Body of pancreas (tissue), 4 donors: ENCODE results near the gene NET1. TPM values are rescaled to one million over a fixed set of nuclear protein-coding genes. Genes with fewer than 3 reads are reported as not detected.

Experiments used
- ATAC-seq: fragments of 150-250 bp; one replicate; pipeline ENCODE4 v1.9.1; 2016
- DNase-seq, 4 donors: peaks; one replicate each; pipeline ENCODE4 v3.0.0-alpha.2; 2019
- H3K27ac ChIP-seq, 4 donors: fragments of 200-600 bp; sonication (generic); 1 replicate in 3 of 4; 2 replicates in 1 of 4; pipeline versions ENCODE4 v1.5.1 to v1.6.1; 2016 to 2019; ENCODE audit warnings: mild to moderate bottlenecking in 1 of 4, mixed read lengths in 1 of 4, moderate library complexity in 1 of 4
- H3K27me3 ChIP-seq, 2 donors: fragments of 200-600 bp; sonication (generic); one replicate each; pipeline ENCODE4 v1.6.0; 2016; ENCODE audit warnings: mild to moderate bottlenecking in 1 of 2
- H3K36me3 ChIP-seq, 2 donors: fragments of 200-600 bp; sonication (generic); replicated peaks in 1 of 2; 2 replicates each; pipeline ENCODE4 v1.5.1; 2016; ENCODE audit warnings: low read depth in 2 of 2; ENCODE audit not compliant: insufficient read depth in 1 of 2
- H3K4me1 ChIP-seq: fragments of 200-600 bp; sonication (generic); one replicate; pipeline ENCODE4 v1.6.0; 2016
- H3K4me3 ChIP-seq, 2 donors: fragments of 200-600 bp; sonication (generic); 1 replicate in 1 of 2; 2 replicates in 1 of 2; pipeline ENCODE4 v1.5.1; 2016 to 2019
- H3K9me3 ChIP-seq, 3 donors: fragments of 200-600 bp; sonication (generic); 1 replicate in 2 of 3; 2 replicates in 1 of 3; pipeline ENCODE4 v1.5.1; 2016
- POLR2A ChIP-seq, 3 donors: fragments of 450-650 bp; IDR thresholded peaks; one replicate each; pipeline ENCODE4 v1.6.1; 2016; ENCODE audit warnings: antibody characterized with exemption in 3 of 3, mild to moderate bottlenecking in 2 of 3
- WGBS, 2 donors: methylation state at CpG; one replicate each; pipeline ENCODE4 v1.1.5; 2017; 5-methylcytosine and 5-hydroxymethylcytosine counted together
- intact Hi-C: fragments of 100-400 bp; cut with DNase I; formaldehyde crosslinking; loops from one replicate; pipeline ENCODE4 v1.15.1; 2023
- total RNA-seq, 2 donors: library from RNA; depleted of rRNA; stranded (reverse); fragments of >200 nt; gene quantifications; one replicate each; pipeline ENCODE4 v1.1.0, GENCODE V29; 2016
- TF ChIP-seq, protein P1 (sequence below), 7 experiments: fragments of 450-650 bp in 4 of 7; fragments of 200-600 bp in 3 of 7; sonication (generic) in 3 of 7; IDR thresholded peaks; one replicate each; pipeline ENCODE4 v1.5.1; 2016 to 2019; ENCODE audit warnings: antibody characterized with exemption in 7 of 7

The NET1 gene
- total RNA-seq, 2 donors from 2014 or later, result 37.9 to 70.3 TPM

DNA sequence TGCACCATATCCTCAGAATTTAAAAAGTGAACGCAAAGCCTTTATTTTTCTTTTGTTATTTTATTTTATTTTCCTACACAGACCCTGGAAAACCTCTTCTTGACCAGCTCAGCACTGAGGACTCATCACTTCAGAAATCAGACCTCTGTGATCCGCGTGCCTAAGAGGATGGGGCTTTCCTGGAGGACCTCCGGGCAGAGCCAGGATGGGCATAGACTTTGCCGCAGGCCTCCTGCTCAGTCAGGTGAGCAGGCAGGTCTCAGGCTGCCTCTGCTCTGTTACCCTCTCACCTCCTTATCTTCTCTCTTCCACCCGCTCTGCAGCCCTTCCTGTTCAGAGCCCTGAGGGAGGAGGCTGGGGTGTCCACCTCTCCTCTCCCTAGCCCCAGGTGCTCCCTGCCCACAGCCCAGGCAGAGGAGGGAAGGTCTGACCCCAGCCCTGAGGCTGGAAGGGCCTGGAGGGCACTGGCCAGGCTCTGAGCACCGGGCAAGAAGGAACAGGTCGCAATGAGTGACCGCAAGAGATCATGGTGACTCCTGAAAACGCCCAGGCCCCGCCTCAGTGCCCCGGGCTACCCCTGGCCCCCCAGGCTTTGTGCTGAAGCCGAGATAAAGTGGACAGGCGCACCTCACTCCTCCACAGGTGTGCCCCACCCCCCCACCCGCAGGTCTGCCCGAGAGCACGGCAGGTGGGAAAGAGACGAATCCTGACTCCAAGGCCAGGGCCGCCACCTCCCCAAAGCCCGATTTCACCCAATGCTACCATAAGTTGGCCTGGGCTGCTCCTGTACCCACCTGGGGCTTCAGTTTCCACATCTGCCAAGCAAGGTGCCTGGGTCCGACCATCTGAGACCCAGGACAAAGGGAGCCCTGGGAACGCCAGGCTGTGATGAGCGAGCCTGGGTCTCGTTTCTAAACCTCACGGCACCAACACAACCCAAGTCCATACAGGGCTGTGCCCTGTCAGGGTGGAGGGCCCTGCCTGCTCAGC is 84.2 kb downstream of the NET1 start:
- DNase-seq (no peak), ATAC-seq (no peak)
- H3K4me3 ChIP-seq, result no peak overlapping the region
- 78 to 92% methylated on average over 10 to 23 of the region's 25 CpGs for WGBS, 2 donors
- H3K27ac ChIP-seq, result no peak overlapping the region
- no peaks in the 10 kb centered on the region for H3K9me3 ChIP-seq
- H3K36me3 ChIP-seq, result no peaks in the 10 kb centered on the region
- peaks cover 17% of the 10 kb centered on the region for H3K4me1 ChIP-seq
- H3K27me3 ChIP-seq, result no peaks in the 10 kb centered on the region
- intact Hi-C loops, result no loop called here
- no peak for TF ChIP-seq POLR2A (IDR thresholded peaks at IDR 0.05)
- TF ChIP-seq, protein P1, sequence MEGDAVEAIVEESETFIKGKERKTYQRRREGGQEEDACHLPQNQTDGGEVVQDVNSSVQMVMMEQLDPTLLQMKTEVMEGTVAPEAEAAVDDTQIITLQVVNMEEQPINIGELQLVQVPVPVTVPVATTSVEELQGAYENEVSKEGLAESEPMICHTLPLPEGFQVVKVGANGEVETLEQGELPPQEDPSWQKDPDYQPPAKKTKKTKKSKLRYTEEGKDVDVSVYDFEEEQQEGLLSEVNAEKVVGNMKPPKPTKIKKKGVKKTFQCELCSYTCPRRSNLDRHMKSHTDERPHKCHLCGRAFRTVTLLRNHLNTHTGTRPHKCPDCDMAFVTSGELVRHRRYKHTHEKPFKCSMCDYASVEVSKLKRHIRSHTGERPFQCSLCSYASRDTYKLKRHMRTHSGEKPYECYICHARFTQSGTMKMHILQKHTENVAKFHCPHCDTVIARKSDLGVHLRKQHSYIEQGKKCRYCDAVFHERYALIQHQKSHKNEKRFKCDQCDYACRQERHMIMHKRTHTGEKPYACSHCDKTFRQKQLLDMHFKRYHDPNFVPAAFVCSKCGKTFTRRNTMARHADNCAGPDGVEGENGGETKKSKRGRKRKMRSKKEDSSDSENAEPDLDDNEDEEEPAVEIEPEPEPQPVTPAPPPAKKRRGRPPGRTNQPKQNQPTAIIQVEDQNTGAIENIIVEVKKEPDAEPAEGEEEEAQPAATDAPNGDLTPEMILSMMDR (IDR thresholded peaks at IDR 0.05), result no peak

DNA sequence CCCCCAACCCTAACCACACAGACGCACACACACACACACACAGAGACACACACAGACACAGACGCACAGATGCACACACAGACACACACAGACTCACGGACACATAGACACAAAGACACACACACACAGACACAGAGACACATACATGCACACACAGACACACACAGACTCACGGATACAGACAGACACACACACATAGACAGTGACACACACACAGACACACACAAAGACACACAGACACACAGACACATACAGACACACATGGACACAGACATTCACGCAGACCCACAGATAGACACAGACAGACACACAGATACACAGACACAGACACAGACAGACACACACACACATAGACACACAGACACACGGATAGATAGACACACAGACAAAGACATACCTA is 84.9 kb downstream of the NET1 start:
- no peaks in the 10 kb centered on the region for H3K27me3 ChIP-seq
- no peaks in the 10 kb centered on the region for H3K9me3 ChIP-seq
- no peak overlapping the region for H3K4me3 ChIP-seq
- TF ChIP-seq, protein P1 (IDR thresholded peaks at IDR 0.05), result no peak
- no peak for TF ChIP-seq POLR2A (IDR thresholded peaks at IDR 0.05)
- WGBS, 2 donors, result 80 to 90% methylated on average over 5 to 6 of the region's 6 CpGs
- no peaks in the 10 kb centered on the region for H3K36me3 ChIP-seq
- ATAC-seq (no peak), DNase-seq (no peak)
- H3K4me1 ChIP-seq, result peaks cover 24% of the 10 kb centered on the region
- intact Hi-C loops, result no loop called here
- no peak overlapping the region for H3K27ac ChIP-seq

DNA sequence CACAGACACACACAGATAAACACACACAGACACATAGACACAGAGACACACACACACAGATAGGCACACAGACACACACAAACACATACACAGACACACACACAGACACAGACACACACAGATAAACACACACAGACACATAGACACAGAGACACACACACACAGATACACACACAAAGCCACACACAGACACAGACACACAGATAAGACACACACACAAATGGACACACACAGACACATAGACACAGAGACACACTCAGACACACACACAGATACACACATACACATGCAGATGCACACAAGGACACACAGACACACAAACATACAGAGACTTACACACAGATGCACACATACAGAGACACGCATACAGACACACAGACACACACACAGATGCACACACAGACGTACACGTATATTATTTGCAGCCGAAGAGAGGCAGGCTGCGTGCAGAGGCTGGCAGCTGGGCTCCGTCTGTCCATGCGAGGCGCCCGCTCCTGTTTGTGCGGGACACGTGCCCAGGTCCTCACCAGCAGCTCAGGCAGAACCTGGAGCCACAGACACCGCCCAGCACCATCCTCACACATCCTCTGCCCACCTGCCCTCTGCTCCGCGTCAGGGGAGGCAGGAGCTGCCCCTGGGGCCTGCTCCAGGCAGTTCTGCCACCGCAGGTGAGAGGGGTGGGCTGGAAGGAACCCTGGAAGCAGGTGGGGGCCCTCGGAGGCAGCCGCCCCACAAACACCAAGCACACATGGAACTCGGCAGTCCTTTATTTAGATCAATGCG is 85.8 kb downstream of the NET1 start:
- Histone ChIP-seq H3K36me3 (no peaks in the 10 kb centered on the region), H3K9me3 (no peaks in the 10 kb centered on the region), H3K27ac (no peak overlapping the region), H3K4me3 (no peak overlapping the region), H3K4me1 (peaks cover 33% of the 10 kb centered on the region), H3K27me3 (no peaks in the 10 kb centered on the region)
- no peak for TF ChIP-seq POLR2A (IDR thresholded peaks at IDR 0.05)
- TF ChIP-seq, protein P1 (IDR thresholded peaks at IDR 0.05), result no peak
- 89 to 100% methylated on average over 3 to 19 of the region's 19 CpGs for WGBS, 2 donors
- intact Hi-C loops, result no loop called here
- DNase-seq, result peak in 2 of 4 donors; percentile 6 to 8
- ATAC-seq, result no peak

DNA sequence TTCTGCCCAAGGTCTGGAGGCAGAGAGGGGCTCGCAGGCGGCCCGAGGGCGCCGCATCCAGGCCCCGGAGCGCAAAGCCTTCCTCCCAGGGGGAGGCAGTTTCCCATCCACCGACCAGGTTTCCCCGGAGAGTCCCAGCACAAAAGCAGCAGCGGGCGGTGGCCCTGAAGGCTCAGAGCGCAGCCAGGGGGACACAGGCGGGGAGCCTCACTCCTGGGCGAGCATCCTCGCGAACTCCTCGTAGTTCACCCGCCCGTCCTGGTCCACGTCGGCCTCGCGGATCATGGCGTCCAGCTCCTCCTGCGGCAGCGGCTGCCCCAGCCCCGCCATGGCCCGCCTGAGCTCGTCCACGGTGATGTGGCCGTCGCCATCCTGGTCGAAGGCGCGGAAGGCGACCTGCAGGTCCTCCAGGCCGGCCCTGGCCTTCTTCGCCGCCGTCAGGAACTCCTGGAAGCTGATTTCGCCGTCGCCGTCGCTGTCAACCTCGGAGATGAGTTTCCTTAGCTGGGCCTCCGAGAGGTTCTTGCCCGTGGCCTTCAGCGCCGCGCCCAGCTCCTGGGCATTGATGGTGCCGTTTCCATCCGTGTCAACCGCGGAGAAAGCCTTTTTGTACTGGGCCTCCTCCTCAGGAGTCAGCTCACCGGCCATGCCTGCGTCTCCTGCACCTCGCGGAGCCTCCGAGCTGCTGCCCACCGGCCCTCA is 86.6 kb downstream of the NET1 start:
- intact Hi-C loops, result no loop called here
- Histone ChIP-seq H3K4me3 (no peak overlapping the region), H3K27ac (no peak overlapping the region), H3K27me3 (no peaks in the 10 kb centered on the region), H3K9me3 (no peaks in the 10 kb centered on the region), H3K36me3 (no peaks in the 10 kb centered on the region), H3K4me1 (peaks cover 35% of the 10 kb centered on the region)
- WGBS, 2 donors, result 94 to 95% methylated on average over 12 to 61 of the region's 61 CpGs
- no peak for ATAC-seq
- DNase-seq, result peak in 2 of 4 donors; percentile 8 to 9
- TF ChIP-seq, protein P1 (IDR thresholded peaks at IDR 0.05), result no peak
- no peak for TF ChIP-seq POLR2A (IDR thresholded peaks at IDR 0.05)
